ENCODE measurements around the gene PKD1L1. TPM values are rescaled to one million over a fixed set of nuclear protein-coding genes. Genes with fewer than 3 reads are reported as not detected.

The PKD1L1 gene
- total RNA-seq, 1 donor from 2014 or later: 0.59 TPM

- no peak for ATAC-seq
- Histone ChIP-seq H3K9me3 (no peaks in the 10 kb centered on the region), H3K4me3 (no peak overlapping the region), H3K36me3 (no peaks in the 10 kb centered on the region), H3K27me3 (ENCODE audit: low read depth) (no peaks in the 10 kb centered on the region), H3K27ac (no peak overlapping the region), H3K4me1 (no peaks in the 10 kb centered on the region)
- intact Hi-C loops (cut with DNase I): no loop called here
- DNase-seq: no peak
- no peak for TF ChIP-seq CTCF (IDR thresholded peaks at IDR 0.05)
Measured at GRCh38 chr7:47777531-47778152, 170.6 kb downstream of the PKD1L1 start.

DNA sequence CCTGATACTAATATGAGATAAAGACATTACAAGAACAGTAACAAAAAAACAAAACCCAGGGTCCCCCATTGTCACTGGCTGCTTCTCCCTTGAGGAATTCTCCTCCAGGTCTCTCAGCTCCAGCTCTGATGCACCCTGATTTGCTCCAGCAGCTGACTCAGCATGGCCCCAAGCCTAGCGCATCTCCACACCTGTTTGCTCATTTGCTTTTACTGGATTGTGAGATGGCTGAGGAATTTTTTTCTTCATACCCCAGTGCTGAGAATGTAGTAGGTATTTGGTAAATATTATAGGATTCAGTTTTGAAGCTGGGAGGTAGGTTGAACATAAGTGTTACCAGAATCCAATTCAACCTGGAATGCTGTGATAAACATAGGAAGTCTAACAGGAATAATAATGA lies 171.9 kb downstream of the PKD1L1 start:
- no peak for TF ChIP-seq CTCF (IDR thresholded peaks at IDR 0.05)
- Histone ChIP-seq H3K27me3 (ENCODE audit: low read depth) (no peaks in the 10 kb centered on the region), H3K9me3 (no peaks in the 10 kb centered on the region), H3K27ac (no peak overlapping the region), H3K4me1 (no peaks in the 10 kb centered on the region), H3K36me3 (no peaks in the 10 kb centered on the region), H3K4me3 (no peak overlapping the region)
- DNase-seq (no peak), ATAC-seq (no peak)
- intact Hi-C loops (cut with DNase I): no loop called here

- no peak overlapping the region for H3K4me3 ChIP-seq
- no peaks in the 10 kb centered on the region for H3K27me3 ChIP-seq (ENCODE audit: low read depth)
- no peaks in the 10 kb centered on the region for H3K9me3 ChIP-seq
- no peak for TF ChIP-seq CTCF (IDR thresholded peaks at IDR 0.05)
- H3K4me1 ChIP-seq: no peaks in the 10 kb centered on the region
- intact Hi-C loops (cut with DNase I): no loop called here
- H3K36me3 ChIP-seq: no peaks in the 10 kb centered on the region
- no peak for DNase-seq
- no peak overlapping the region for H3K27ac ChIP-seq
- ATAC-seq: no peak
Measured at GRCh38 chr7:47775238-47775637, 173.0 kb downstream of the PKD1L1 start.

- TF ChIP-seq CTCF (IDR thresholded peaks at IDR 0.05): no peak
- H3K27ac ChIP-seq: no peak overlapping the region
- no peak overlapping the region for H3K4me3 ChIP-seq
- H3K4me1 ChIP-seq: no peaks in the 10 kb centered on the region
- no peaks in the 10 kb centered on the region for H3K27me3 ChIP-seq (ENCODE audit: low read depth)
- intact Hi-C loops (cut with DNase I): no loop called here
- H3K36me3 ChIP-seq: no peaks in the 10 kb centered on the region
- DNase-seq (no peak), ATAC-seq (no peak)
- no peaks in the 10 kb centered on the region for H3K9me3 ChIP-seq
Measured at GRCh38 chr7:47772492-47772891, 175.8 kb downstream of the PKD1L1 start.

GRCh38 chr7:47771990-47772360 lies 176.3 kb downstream of the PKD1L1 start:
- no peak overlapping the region for H3K27ac ChIP-seq

More at GRCh38 chr7:47771990-47772360, 176.3 kb downstream of the PKD1L1 start:
- Histone ChIP-seq H3K4me3 (no peak overlapping the region), H3K27me3 (ENCODE audit: low read depth) (no peaks in the 10 kb centered on the region), H3K4me1 (no peaks in the 10 kb centered on the region), H3K9me3 (no peaks in the 10 kb centered on the region), H3K36me3 (no peaks in the 10 kb centered on the region)
- ATAC-seq (no peak), DNase-seq (no peak)
- no peak for TF ChIP-seq CTCF (IDR thresholded peaks at IDR 0.05)
- intact Hi-C loops (cut with DNase I): no loop called here

All from lower lobe of right lung (tissue), 2 donors.